GM18873 (cell line): Measurements from ENCODE around the gene TAOK3.
"Not testable (repeated sequence)": the region's sequence is repeated elsewhere in the genome, so short reads cannot be mapped to it uniquely, and the experiment has no call there.

Experiments
- ATAC-seq: cut with Tn5 transposase; IDR thresholded peaks from one replicate; pipeline ENCODE4 v1.9.1; 2021; ENCODE audit warnings: mild to moderate bottlenecking, moderate library complexity, moderate number of reproducible peaks; ENCODE audit not compliant: unreplicated experiment, low FRiP score

The TAOK3 gene

DNA sequence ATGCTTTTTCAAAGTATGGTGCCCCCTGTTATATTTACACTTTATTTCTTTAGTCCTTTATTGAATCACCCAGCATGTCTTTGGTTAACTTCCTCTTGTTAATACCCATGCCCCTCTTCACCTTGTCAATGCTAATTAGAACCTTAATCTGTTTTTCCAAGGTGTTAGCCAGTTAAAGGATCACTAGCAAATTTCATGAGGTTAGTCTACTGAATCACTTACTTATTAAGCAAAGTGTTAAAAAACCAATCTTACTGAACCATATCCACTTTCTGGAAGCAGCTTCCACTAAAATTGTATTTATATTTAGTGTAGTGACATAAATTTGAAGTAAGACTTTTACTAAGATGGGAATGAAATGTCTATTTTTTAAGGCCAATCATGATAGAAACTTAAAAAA lies 27.9 kb downstream of the TAOK3 start:
- ATAC-seq, result no peak

DNA sequence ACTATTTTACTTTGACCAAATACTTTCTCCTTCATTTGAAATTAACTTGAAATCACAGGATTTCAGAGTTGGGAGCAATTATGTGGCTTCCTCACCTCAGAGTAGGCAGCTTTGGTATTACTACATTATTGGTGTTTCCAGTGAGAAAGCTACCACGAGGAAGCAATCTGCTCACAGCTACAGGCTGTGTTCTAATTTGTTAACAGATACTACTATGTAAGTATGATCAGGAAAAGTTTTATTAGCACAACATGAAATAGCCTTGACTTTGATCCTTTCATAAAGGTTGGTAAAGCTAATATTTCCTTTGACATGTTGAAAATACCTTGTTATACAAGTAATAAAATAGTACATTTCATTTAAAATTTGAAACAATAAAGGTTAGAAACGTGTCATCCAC lies 30.6 kb downstream of the TAOK3 start:
- ATAC-seq, result no peak

DNA sequence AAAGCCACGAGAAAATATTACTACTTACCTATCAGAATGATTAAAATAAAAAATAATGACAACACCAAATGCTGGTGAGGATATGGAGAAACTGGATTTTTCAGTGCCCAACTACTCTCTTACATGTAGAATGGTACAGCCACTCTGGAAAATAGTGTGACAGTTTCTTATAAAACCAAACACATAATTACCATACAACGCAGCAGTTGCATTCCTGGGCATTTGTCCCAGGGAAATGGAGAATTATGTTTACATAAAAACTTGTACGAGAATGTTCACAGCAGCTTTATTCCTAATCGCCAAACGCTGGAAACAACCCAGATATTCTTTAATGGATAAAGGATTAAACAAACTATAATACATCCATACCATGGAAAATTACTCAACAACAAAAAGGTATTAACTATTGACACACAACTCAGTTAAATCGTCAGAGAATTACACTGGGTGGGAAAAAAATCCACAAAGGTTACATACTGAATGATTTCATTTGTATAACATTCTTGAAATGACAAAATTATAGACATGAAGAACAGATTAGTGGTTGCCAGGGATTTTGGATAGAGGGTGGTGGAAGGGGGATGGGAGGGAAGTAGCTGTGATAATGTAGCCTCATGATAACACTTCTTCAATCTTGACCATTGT lies 35.4 kb downstream of the TAOK3 start:
- ATAC-seq, result no peak

DNA sequence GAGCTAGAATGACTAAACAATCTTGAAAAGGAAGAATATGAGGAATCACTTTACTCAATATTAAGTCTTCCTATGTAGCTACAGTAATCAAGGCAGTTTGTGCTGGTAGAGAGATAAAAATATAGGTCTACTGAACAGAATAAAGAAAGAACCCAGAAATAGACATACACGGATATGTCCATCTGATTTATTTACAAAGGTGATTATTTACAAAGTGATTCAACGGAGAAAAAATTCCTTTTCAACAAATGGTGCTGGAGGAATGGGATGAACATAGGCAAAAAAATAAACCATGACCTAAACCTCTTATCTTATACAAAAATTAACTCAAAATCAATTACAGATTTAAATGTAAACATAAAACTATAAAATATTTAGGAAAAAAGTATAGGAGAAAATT lies 36.6 kb downstream of the TAOK3 start:
- ATAC-seq, result no peak

DNA sequence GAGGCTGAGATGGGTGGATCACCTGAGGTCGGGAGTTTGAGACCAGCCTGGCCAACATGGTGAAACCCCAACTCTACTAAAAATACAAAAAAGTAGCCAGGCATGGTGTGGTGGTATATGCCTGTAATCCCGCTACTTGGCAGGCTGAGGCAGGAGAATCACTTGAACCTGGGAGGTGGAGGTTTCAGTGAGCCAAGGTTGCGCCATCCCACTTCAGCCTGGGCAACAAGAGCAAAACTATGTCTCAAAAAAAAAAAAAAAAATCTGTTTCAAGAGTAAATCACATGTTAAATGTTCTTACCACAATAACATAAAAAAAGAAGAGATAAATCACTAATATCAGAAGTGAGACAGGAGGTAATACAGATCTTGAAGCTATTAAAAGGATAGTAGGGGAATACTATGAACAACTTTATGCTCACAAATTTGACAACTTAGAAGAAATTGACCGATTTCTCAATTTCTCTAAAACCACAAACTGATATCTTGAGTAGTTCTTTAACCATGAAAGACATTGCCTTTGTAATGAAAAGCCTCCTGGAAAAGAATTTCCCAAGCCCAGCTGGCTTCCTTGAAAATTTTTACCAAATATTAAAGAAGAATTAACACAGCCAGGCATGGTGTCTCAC lies 37.7 kb downstream of the TAOK3 start:
- ATAC-seq, result no peak

DNA sequence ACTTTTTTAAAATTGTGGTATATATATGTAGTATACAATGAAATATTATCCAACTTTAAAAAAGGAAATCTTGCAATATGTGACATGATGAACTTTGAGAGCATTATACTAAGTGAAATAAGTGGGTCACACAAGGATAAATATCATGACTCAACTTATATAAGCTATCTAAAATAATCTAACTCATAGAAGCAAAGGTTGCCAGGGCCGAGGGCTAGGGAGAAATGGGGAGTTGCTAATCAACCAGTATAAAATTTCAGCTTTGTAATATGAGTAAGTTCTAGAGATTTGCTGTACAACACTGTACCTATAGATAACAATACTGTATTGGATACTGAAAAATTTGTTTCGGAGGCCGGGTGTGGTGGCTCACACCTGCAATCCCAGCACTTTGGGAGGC lies 38.5 kb downstream of the TAOK3 start:
- ATAC-seq, result no peak

DNA sequence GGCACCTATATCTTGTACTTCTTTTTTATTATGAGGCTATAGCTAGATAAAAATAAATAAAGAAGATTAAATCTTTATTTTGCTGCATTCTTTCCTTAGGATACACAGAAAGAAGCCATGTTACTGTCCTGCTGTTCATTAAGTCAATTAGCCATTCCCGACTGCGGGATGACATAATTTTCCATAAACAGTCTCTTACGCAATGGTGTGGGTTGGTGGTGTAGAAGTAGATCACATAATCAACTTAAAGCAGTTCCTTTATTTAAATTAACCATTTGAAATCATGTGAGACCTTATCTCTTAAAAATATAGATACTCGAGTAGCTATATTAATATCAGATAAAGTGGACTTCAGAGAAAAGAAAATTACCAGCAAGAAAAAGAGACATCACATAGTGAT lies 40.2 kb downstream of the TAOK3 start:
- no peak for ATAC-seq

DNA sequence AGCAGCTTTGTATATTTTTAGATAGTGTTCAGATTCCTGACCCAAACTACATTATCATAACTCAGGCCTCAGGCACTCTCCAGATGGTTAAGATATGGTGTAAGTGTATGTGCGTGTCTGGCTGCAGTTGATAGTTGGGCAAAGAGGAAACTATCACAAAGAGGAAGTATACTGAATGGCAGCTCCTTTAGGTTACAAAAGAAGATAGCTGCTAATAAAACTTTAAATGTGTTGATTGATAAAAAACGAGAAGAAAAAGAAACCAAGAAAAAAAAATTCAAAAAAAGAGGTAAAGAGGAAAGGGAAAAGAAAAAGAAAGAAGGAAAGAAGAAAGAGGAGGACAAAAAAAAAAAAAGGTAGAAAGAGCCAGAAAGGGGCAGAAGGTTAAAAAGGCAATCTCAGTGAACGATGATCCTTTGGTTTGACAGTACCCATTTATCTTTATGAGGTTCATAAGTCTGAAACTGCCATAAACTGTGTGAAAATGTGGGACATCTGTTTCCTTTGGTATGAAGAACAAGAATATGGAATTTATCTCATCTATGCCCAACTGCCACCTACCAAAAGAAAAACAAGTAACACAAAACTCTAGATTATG lies 42.2 kb downstream of the TAOK3 start:
- no peak for ATAC-seq

DNA sequence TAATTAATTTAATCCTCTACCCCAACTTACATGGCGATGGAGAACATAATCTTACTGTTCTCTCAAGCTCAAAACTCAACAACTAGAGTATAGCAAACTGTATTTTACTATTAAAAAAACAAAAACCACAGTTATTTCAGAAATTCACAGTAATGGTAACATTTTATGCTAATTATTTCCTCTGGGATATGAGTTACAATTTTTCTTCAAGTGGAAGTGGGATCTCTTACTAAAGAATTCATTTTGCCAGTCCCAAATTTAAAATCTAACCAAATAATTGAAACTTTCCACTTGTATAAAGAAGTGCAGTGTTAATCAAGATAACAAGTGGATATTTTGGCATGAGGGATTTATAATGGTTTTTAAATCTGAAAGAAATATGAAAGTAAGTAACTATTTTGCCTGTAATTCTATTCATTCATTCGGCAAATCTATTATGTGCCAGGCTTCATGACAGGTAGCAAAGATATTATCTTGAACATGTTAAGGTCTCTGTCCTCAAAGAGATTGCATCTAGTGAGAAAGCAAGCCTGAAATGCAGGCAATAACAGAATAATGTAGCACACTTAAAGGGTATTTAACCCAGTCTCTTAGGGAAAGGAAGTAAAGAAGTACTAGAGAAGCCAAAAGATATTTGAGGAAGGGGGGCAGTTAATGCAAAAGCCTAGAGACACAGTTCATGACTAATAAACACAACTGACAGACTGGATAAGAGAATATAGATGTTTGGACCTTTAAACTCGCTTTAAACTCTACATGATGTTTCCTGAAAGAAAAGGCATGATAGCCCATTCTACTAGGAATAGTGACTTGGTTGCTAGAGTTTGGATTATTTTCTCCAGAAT lies 44.0 kb downstream of the TAOK3 start:
- no peak for ATAC-seq

DNA sequence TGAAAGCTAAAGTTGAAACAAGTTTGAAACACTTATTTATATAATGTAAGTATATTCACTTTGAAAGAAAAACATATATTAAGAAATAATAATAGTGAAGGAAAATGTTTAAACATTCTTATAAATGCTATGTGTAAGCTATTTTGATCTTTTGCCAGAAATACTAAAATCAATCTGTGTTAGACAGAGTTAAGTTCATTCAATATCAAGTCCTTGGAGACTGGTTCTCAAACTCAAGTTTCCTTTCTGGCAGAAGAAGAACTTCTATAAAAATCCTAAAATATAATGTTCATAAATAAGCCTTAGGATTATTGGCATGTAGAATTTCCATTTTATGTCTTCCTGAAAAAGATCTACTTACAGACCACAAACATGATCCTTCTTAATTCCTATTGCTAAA lies 45.3 kb downstream of the TAOK3 start:
- no peak for ATAC-seq

DNA sequence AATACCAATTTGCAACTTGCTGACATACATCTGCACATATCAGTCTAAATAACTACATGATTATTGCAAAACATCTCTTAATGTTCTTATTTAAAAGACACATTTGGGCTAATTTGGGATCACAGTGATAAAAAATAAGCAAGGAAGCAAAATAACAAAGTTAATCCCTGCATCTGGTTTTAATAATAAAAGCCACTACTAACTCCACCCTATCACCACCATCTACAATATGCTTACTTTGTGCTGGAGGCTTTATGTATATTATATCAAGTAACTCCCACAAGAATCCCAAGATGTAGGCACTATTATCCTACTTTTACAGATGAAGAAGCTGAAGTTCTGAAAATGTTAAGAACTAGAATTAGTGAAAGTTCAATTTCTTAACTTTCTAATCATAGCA lies 45.7 kb downstream of the TAOK3 start:
- no peak for ATAC-seq

DNA sequence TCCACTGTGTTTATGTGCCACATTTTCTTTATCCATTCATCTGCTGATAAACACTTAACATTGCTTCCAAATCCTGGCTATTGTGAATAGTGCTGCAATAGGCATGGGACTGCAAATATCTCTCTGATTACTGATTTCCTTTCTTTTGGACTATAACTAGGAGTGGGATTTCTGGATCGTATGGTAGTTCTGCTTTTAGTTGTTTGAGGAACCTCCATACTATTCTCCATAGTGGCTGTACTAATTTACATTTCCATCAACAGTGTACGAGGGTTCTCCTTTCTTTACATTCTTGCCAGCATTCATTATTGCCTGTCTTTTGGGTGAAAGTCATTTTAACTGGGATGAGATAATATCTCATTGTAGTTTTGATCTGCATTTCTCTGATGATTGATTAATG lies 47.6 kb downstream of the TAOK3 start:
- no peak for ATAC-seq

DNA sequence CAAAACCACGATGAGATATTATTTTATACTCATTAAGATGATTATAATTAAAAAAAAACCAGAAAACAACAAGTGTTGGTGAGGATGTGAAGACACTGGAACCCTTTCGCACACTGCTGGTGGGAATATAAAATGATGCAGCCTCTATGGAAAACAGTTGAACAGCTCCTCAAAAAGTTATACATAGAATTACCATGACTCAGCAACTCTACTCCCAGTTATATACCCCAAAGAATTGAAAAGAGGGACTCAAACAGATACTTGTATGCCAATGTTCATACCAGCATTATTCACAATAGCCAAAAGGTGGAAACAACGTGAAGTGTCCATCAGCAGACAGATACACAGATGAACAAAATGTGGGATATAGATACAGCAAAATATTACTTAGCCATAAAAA lies 53.1 kb downstream of the TAOK3 start:
- ATAC-seq, result no peak

DNA sequence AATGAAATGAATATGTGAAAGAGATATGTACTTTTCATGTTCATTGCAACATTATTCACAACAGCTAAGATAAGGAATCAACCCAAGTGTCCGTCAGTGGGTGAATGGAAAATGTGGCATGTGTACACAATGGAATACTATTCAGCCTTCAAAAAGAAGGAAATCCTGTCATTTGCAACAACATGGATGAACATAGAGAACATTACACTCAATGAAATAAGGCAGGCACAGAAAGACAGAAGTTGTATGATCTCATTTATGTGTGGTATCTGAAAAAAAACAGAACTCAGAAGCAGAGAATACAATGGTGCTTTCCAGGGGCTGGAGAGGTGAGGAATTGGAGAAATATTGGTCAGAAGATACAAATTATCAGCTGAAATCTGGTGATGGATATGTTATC lies 54.0 kb downstream of the TAOK3 start:
- no peak for ATAC-seq

DNA sequence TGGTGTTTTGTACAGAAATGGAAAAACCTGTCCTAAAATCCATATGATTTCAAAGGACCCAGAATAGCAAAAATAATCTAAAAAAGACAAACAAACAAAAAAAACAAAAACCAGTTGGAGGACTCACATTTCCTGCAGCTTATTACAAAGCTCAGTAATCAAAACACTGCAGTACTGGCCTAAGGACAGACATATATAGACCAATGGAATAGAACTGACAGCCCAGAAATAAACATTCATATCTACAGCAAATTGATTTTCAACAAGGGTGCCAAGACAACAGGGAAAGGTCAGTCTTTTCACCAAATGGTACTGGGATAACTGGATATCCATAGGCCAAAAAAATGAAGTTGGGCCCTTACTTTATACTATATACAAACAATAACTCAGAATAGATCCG lies 55.0 kb downstream of the TAOK3 start:
- ATAC-seq, result no peak

DNA sequence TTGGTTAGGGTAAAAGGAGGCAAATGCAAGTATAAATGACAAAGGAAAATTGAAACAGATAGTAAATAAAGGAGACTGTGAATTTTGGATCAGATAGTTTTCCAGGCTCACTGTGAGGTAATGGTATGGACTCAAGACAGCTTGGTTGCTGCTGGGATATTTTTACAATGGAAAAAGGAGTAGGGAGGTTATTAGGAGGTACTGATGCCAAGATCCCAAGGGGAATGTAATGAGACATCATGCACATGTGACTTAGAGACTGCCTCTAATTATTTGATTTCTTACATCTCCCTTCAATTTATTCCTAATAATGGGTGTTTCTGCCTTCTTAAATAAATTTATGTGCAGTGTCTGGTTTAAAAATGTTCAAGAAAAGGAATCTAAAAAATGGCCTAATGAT lies 56.9 kb downstream of the TAOK3 start:
- no peak for ATAC-seq

DNA sequence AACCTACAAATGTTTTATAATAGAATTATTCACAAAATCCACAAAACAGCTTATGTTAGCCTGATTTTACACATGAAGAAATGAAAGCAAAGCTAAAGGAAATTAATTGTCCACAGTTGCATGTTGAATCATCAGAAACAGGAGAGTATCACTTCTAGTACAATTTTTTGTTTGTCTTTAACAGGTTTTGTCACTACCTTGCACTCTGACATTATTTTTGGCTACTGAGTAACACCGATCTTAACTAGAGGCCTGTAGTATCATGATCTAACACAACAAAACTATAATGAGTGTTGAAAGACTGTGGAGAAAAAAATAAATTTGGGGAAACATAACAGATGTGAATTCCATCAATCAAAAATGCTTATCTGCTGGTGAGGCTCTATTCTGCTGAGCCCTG lies 60.1 kb downstream of the TAOK3 start:
- no peak for ATAC-seq

DNA sequence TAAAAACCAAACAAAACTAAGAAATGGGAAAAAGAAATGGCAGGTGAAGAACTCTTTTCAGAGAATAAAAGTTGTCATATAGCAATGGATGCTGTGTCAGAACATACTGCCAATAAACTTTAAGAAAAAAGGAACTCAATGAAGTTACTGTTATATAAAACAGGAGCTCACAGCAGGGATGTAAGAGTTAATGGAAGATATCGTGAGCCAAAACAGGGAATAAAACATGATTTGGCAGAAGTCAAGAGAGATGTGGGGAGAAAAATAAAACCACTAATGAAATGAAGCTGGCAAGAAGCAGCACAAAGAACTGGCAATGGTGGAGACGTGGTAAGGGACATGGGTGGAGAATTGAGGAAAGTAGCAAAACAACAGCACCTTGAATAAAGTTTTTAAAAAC lies 61.0 kb downstream of the TAOK3 start:
- ATAC-seq, result no peak

DNA sequence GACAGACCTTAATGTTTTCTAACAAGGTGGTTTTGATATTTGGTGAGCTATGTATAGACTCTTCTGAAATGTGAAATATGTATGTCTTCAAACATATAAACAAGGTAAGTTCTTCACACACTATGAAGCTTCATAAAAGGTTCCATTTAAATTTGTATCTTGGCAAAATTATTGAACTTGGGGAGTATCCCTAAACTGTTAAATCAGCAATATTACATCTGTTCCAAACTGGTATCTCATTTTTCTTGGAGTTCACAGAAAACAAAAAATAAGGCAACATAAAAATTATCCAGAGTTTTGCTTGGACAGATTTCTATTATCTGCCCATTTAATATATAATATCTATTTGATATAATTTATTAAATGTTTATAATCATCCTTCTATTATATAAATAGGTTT lies 62.4 kb downstream of the TAOK3 start:
- no peak for ATAC-seq

DNA sequence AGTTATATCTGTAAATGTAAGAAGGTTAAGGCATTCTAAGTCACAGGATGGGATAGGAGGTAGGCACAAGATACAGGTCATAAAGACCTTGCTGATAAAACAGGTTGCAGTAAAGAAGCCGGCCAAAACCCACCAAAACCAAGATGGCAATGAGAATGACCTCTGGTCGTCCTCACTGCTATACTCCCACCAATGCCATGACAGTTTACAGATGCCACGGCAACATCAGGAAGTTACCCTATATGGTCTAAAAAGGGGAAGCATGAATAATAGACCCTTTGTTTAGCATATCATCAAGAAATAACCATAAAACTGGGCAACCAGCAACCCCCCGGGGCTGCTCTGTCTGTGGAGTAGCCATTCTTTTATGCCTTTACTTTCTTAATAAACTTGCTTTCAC lies 64.7 kb downstream of the TAOK3 start:
- not testable (repeated sequence) for ATAC-seq
